Omental fat pad (tissue), 4 donors: ENCODE measurements around the gene NRG2. TPM values are rescaled to one million over a fixed set of nuclear protein-coding genes. Genes with fewer than 3 reads are reported as not detected.

Experiments
- ATAC-seq: fragments of 150-250 bp; one replicate; pipeline ENCODE4 v1.9.1; 2016; ENCODE audit warnings: mild to moderate bottlenecking, moderate library complexity; ENCODE audit not compliant: low FRiP score
- DNase-seq: peaks from one replicate; pipeline ENCODE4 v3.0.0-alpha.2; 2019; ENCODE audit warnings: low spot score
- total RNA-seq, 4 donors: library from RNA; depleted of rRNA; stranded (reverse); fragments of >200 nt; gene quantifications; one replicate each; pipeline ENCODE4 v1.1.0, GENCODE V29; 2016
- TF ChIP-seq, protein P1 (sequence below), 3 donors: fragments of 450-650 bp; IDR thresholded peaks; one replicate each; pipeline ENCODE4 v1.5.1; 2016 to 2017; ENCODE audit warnings: antibody characterized with exemption in 3 of 3, mild to moderate bottlenecking in 3 of 3, moderate library complexity in 2 of 3

NRG2 gene
- total RNA-seq, 4 donors from 2014 or later, result 2.3 to 16.9 (median 5.9) TPM

GRCh38 chr5:140035881-140036280 lies 7.2 kb downstream of the NRG2 start:
- DNase-seq, result no peak
- ATAC-seq, result no peak
- TF ChIP-seq, protein P1, sequence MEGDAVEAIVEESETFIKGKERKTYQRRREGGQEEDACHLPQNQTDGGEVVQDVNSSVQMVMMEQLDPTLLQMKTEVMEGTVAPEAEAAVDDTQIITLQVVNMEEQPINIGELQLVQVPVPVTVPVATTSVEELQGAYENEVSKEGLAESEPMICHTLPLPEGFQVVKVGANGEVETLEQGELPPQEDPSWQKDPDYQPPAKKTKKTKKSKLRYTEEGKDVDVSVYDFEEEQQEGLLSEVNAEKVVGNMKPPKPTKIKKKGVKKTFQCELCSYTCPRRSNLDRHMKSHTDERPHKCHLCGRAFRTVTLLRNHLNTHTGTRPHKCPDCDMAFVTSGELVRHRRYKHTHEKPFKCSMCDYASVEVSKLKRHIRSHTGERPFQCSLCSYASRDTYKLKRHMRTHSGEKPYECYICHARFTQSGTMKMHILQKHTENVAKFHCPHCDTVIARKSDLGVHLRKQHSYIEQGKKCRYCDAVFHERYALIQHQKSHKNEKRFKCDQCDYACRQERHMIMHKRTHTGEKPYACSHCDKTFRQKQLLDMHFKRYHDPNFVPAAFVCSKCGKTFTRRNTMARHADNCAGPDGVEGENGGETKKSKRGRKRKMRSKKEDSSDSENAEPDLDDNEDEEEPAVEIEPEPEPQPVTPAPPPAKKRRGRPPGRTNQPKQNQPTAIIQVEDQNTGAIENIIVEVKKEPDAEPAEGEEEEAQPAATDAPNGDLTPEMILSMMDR (IDR thresholded peaks at IDR 0.05), result no peak

GRCh38 chr5:140033037-140033760 lies 9.9 kb downstream of the NRG2 start:
- ATAC-seq (no peak), DNase-seq (no peak)
- TF ChIP-seq, protein P1 (IDR thresholded peaks at IDR 0.05), result no peak

GRCh38 chr5:140032296-140032695 lies 10.8 kb downstream of the NRG2 start:
- ATAC-seq, result no peak
- DNase-seq, result no peak
- TF ChIP-seq, protein P1 (IDR thresholded peaks at IDR 0.05), result no peak

DNA sequence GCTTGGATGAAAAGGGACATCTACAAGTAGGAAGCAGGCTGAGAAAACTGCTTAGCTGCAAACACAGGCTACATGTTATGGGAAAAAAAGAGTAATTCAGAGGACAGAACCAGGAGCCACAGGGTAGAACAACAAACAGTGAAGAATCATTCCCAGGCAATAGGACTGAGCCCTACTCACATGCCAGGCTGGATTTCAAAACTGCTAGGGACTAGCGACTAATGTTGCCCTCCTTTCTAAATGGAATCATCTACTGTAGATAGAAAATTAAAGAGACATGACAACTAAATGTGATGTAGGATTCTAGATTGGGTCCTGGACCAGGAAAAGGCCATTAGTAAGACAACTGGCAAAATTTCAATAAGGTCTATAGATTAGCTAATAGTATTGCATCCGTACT lies 15.3 kb downstream of the NRG2 start:
- no peak for DNase-seq
- no peak for ATAC-seq

GRCh38 chr5:140025736-140026135 lies 17.4 kb downstream of the NRG2 start:
- TF ChIP-seq, protein P1 (IDR thresholded peaks at IDR 0.05), result no peak
- no peak for DNase-seq
- no peak for ATAC-seq

More for the DNA sequence above, 15.3 kb downstream of the NRG2 start:
- TF ChIP-seq, protein P1 (IDR thresholded peaks at IDR 0.05), result no peak

DNA sequence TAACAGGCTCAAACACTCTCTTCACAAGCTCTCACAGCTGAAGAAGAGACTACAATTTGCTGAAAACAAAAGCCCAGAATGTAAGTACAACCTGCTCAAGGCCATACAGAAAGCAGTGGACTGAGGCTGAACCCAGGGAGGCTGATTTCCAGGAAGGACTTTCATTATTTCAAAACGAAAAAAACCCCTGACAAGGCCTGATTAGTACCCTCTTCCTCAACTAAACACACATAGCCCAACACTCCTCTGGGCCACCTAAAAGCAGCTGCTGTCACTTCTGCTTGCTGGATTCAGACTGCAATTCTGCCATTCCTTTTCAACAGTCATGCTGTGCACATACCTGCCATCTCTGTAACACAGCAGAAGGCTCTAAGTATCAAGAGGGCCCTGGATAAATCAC lies 18.2 kb downstream of the NRG2 start:
- TF ChIP-seq, protein P1 (IDR thresholded peaks at IDR 0.05), result no peak
- no peak for ATAC-seq
- DNase-seq, result no peak

DNA sequence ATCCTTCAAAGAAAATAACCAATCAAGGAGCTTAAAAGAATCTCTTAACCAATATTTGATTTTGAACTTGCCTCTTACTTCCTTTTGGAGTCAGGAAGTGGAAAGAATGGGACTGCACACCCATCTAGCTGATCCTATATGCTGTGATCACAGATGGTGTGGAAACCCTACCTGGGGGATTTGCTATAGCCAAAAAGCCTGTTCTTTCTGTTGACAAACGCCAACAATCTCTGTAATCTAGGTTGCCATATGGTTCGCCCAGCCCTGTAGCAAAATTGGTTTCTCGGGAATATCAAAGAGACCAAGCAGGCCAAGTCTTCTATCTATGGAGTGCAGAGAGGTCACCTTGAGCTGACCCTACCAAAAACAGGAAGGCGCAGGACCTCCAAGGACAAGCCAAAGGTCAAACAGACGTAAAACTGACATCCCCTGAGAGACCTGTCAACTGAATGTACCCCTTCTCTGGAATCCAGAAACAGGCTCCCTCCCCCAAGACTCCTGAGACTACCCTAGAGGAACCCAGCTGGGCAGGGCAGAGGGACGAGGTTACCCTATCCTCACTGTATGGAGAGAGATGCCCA lies 19.4 kb downstream of the NRG2 start:
- TF ChIP-seq, protein P1 (IDR thresholded peaks at IDR 0.05), result no peak
- no peak for ATAC-seq
- DNase-seq, result no peak
